Prostate gland (tissue), 2 donors: ENCODE measurements around the gene CAPZB. TPM values are rescaled to one million over a fixed set of nuclear protein-coding genes. Genes with fewer than 3 reads are reported as not detected.

Experiments used
- DNase-seq: peaks from one replicate; pipeline ENCODE4 v3.0.0-alpha.2; 2019; ENCODE audit warnings: low spot score
- H3K27ac ChIP-seq, 2 donors: fragments of 200-600 bp; sonication (generic); 2 replicates each; pipeline ENCODE4 v1.5.1; 2017 to 2019
- H3K27me3 ChIP-seq: fragments of 200-600 bp; sonication (generic); replicated peaks from 2 replicates; pipeline ENCODE4 v1.5.1; 2019; ENCODE audit not compliant: insufficient read depth
- H3K36me3 ChIP-seq, 2 donors: fragments of 200-600 bp; sonication (generic); 1 replicate in 1 of 2; 2 replicates in 1 of 2; pipeline versions ENCODE4 v1.5.1 to v1.8.1; 2017 to 2019
- H3K4me1 ChIP-seq: fragments of 200-600 bp; sonication (generic); replicated peaks from 2 replicates; pipeline ENCODE4 v1.5.1; 2019
- H3K4me3 ChIP-seq, 2 donors: fragments of 200-600 bp; sonication (generic); 2 replicates each; pipeline ENCODE4 v1.5.1; 2017 to 2019
- H3K9me3 ChIP-seq: fragments of 200-600 bp; sonication (generic); 2 replicates; pipeline ENCODE4 v1.5.1; 2017
- CTCF ChIP-seq, 4 experiments: fragments of 200-600 bp in 2 of 4; fragments of 450-650 bp in 2 of 4; sonication (generic) in 2 of 4; IDR thresholded peaks; 1 replicate in 3 of 4; 2 replicates in 1 of 4; pipeline ENCODE4 v1.5.1; 2016 to 2019; ENCODE audit warnings: antibody characterized with exemption in 4 of 4, mild to moderate bottlenecking in 2 of 4, moderate library complexity in 2 of 4
- POLR2A ChIP-seq: fragments of 450-650 bp; IDR thresholded peaks from one replicate; pipeline ENCODE4 v1.6.1; 2016; ENCODE audit warnings: antibody characterized with exemption, mild to moderate bottlenecking
- POLR2AphosphoS5 ChIP-seq: sonication (generic); formaldehyde crosslinking; IDR thresholded peaks from one replicate; pipeline ENCODE4 v1.6.1; 2017; ENCODE audit warnings: antibody characterized with exemption
- WGBS: methylation state at CpG from one replicate; pipeline ENCODE4 v1.1.5; 2018; 5-methylcytosine and 5-hydroxymethylcytosine counted together
- intact Hi-C: fragments of 100-400 bp; cut with DNase I; formaldehyde crosslinking; loops from one replicate; pipeline ENCODE4 v1.14.2; 2022
- total RNA-seq, 2 donors: library from RNA; depleted of rRNA; stranded (reverse); fragments of >200 nt; gene quantifications; one replicate each; pipeline ENCODE4 v1.1.0, GENCODE V29; 2016

Gene CAPZB
- total RNA-seq, 2 donors from 2014 or later, result 139 to 150 TPM

- H3K36me3 ChIP-seq, result no peaks in the 10 kb centered on the region
- H3K9me3 ChIP-seq, result no peaks in the 10 kb centered on the region
- no peaks in the 10 kb centered on the region for H3K27me3 ChIP-seq
- no peak overlapping the region for H3K4me3 ChIP-seq
- H3K27ac ChIP-seq, result peak overlapping the region; percentile 77 to 90
- intact Hi-C loops, result no loop called here
- TF ChIP-seq CTCF (IDR thresholded peaks at IDR 0.05) (no peak), POLR2AphosphoS5 (no peak), POLR2A (no peak)
- peaks cover 25% of the 10 kb centered on the region for H3K4me1 ChIP-seq
- 79% methylated on average over 9 of the region's 9 CpGs for WGBS
- no peak for DNase-seq
Observed at GRCh38 chr1:19456968-19457441, 28.3 kb downstream of the CAPZB start.

DNA sequence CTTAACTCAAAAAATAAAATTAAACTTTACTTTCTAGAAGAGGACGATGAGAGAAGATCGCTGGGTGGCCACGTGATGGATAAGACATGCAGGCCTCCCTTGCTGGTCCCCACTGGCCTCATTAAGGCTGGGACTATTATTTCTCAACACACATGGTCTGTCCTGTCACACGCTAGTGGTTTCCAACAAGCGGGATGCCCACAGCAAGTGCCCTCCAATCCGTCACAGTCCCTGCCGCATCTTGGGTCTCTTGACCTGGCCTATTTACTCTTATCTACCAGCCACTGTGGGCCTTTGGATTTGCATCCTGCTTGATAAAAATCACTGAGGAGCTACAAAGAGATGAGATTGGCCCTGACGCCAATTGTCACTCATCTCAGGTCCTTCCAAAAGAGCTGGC is 30.0 kb downstream of the CAPZB start:
- H3K4me1 ChIP-seq, result peaks cover 42% of the 10 kb centered on the region
- DNase-seq, result no peak
- TF ChIP-seq POLR2AphosphoS5, result no peak
- TF ChIP-seq POLR2A, result no peak
- TF ChIP-seq CTCF (IDR thresholded peaks at IDR 0.05), result no peak
- peak overlapping the region; percentile 57 to 90 for H3K27ac ChIP-seq
- H3K4me3 ChIP-seq, result no peak overlapping the region
- 87% methylated on average over 8 of the region's 8 CpGs for WGBS
- no peaks in the 10 kb centered on the region for H3K36me3 ChIP-seq
- H3K27me3 ChIP-seq, result no peaks in the 10 kb centered on the region
- intact Hi-C loops, result no loop called here
- no peaks in the 10 kb centered on the region for H3K9me3 ChIP-seq

DNA sequence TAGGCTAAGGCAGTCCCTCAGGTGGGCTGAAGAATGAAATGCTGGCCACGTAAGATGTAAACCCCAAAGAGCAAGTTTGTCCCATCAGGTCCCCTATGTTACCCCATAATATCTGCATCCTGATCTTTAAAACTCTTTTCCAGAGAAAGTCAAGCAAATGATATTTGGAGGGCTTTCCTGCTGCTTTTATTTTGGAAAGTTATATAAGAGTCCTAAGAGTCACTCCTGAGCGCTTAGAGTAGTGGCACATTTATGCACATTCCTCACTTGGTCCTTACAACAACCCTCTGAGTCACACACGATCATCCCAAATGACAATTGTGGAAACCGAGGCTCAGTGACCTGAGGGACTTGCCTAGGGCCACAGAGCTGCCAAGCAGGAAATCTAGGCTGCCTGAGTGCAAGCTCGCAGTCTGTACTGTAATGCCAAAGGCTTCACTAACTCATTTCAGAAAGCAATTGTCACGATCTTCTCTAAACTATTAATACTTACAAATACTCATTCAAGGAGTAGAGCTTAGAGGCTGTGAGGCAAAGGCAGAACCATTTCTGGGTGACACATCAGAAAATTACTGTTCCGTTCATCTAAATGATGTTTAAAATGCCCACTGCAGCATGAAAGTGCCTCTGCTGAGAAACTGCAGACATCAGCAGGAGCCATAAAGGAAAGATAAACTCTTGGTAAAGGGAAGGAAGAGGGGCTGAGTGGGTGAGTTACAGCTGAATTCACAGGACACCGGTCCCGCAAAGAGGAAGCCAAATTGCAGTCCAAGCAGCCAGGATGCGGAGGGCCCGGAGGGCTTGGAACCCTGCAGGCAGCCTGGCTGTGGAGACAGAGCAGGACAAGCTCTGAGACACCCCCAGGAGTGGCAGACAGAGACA is 30.8 kb downstream of the CAPZB start:
- Histone ChIP-seq H3K4me1 (peaks cover 43% of the 10 kb centered on the region), H3K9me3 (no peaks in the 10 kb centered on the region), H3K36me3 (no peaks in the 10 kb centered on the region), H3K27ac (peak overlapping the region; percentile 57 to 90), H3K4me3 (no peak overlapping the region), H3K27me3 (no peaks in the 10 kb centered on the region)
- intact Hi-C loops, result no loop called here
- no peak for TF ChIP-seq POLR2AphosphoS5
- no peak for TF ChIP-seq POLR2A
- TF ChIP-seq CTCF (IDR thresholded peaks at IDR 0.05), result no peak
- no peak for DNase-seq
- 58% methylated on average over 11 of the region's 11 CpGs for WGBS

GRCh38 chr1:19453741-19454201 is 31.6 kb downstream of the CAPZB start:
- peaks cover 43% of the 10 kb centered on the region for H3K4me1 ChIP-seq
- no peaks in the 10 kb centered on the region for H3K36me3 ChIP-seq
- TF ChIP-seq CTCF (IDR thresholded peaks at IDR 0.05) (no peak), POLR2A (no peak), POLR2AphosphoS5 (no peak)
- peak overlapping the region; percentile 67 to 90 for H3K27ac ChIP-seq
- H3K9me3 ChIP-seq, result no peaks in the 10 kb centered on the region
- intact Hi-C loops, result no loop called here
- no peaks in the 10 kb centered on the region for H3K27me3 ChIP-seq
- DNase-seq, result no peak
- no peak overlapping the region for H3K4me3 ChIP-seq
- 32% methylated on average over 3 of the region's 3 CpGs for WGBS
